Dendritic cell treated with granulocyte-macrophage colony-stimulating factor and Interleukin-4, amounts not matched to agents 40 ng/mL and 50 ng/mL, for 4 days (primary cell): ENCODE data around the gene ALG9.
"Not testable (repeated sequence)": the region's sequence is repeated elsewhere in the genome, so short reads cannot be mapped to it uniquely, and the experiment has no call there.

ENCODE experiments used
- H3K27ac Mint-ChIP-seq: one replicate; pipeline ENCODE4 v1.8.0; 2022; ENCODE audit warnings: mild to moderate bottlenecking, mixed read lengths
- H3K27me3 Mint-ChIP-seq: one replicate; pipeline ENCODE4 v1.8.0; 2022; ENCODE audit warnings: mild to moderate bottlenecking, mixed read lengths
- H3K36me3 Mint-ChIP-seq: one replicate; pipeline ENCODE4 v1.8.0; 2022; ENCODE audit warnings: low read depth, mixed read lengths
- H3K4me1 Mint-ChIP-seq: one replicate; pipeline ENCODE4 v1.8.0; 2022; ENCODE audit warnings: low read depth, mixed read lengths
- H3K4me3 Mint-ChIP-seq: one replicate; pipeline ENCODE4 v1.8.0; 2022; ENCODE audit warnings: mild to moderate bottlenecking, moderate library complexity, mixed read lengths
- H3K9me3 Mint-ChIP-seq: one replicate; pipeline ENCODE4 v1.8.0; 2022; ENCODE audit warnings: mixed read lengths
- intact Hi-C: fragments of 100-400 bp; cut with micrococcal nuclease; formaldehyde crosslinking; loops from one replicate; pipeline ENCODE4 v1.15.0; 2022

Gene ALG9

GRCh38 chr11:111909378-111909777 is 38.0 kb upstream of the ALG9 start:
- Mint-ChIP-seq H3K4me3 (no peak overlapping the region), H3K9me3 (peaks cover 14% of the 10 kb centered on the region), H3K36me3 (no peaks in the 10 kb centered on the region), H3K27me3 (peaks cover 42% of the 10 kb centered on the region), H3K4me1 (no peaks in the 10 kb centered on the region), H3K27ac (no peak overlapping the region)
- intact Hi-C loops: no loop called here

- Mint-ChIP-seq H3K27me3 (peaks cover 39% of the 10 kb centered on the region), H3K4me1 (no peaks in the 10 kb centered on the region)
Measured at GRCh38 chr11:111908639-111909305, 37.4 kb upstream of the ALG9 start.

GRCh38 chr11:111906680-111907079 is 35.3 kb upstream of the ALG9 start:
- H3K4me3 Mint-ChIP-seq: no peak overlapping the region
- H3K9me3 Mint-ChIP-seq: peaks cover 14% of the 10 kb centered on the region
- H3K4me1 Mint-ChIP-seq: no peaks in the 10 kb centered on the region
- no peak overlapping the region for H3K27ac Mint-ChIP-seq
- intact Hi-C loops: no loop called here
- no peaks in the 10 kb centered on the region for H3K36me3 Mint-ChIP-seq
- H3K27me3 Mint-ChIP-seq: peaks cover 18% of the 10 kb centered on the region

More at GRCh38 chr11:111908639-111909305, 37.4 kb upstream of the ALG9 start:
- intact Hi-C loops: no loop called here
- Mint-ChIP-seq H3K4me3 (no peak overlapping the region), H3K36me3 (no peaks in the 10 kb centered on the region), H3K27ac (no peak overlapping the region), H3K9me3 (peaks cover 14% of the 10 kb centered on the region)

- intact Hi-C loops: no loop called here
- H3K4me1 Mint-ChIP-seq: no peaks in the 10 kb centered on the region
Measured at GRCh38 chr11:111905411-111905810, 34.0 kb upstream of the ALG9 start.

GRCh38 chr11:111886844-111887243 is 15.5 kb upstream of the ALG9 start:
- Mint-ChIP-seq H3K4me3 (no peak overlapping the region), H3K27me3 (no peaks in the 10 kb centered on the region), H3K27ac (no peak overlapping the region), H3K4me1 (peaks cover 10% of the 10 kb centered on the region), H3K9me3 (no peaks in the 10 kb centered on the region), H3K36me3 (no peaks in the 10 kb centered on the region)
- intact Hi-C loops: no loop called here

More at GRCh38 chr11:111905411-111905810, 34.0 kb upstream of the ALG9 start:
- H3K36me3 Mint-ChIP-seq: no peaks in the 10 kb centered on the region
- H3K27ac Mint-ChIP-seq: no peak overlapping the region
- no peak overlapping the region for H3K4me3 Mint-ChIP-seq
- H3K27me3 Mint-ChIP-seq: peaks cover 5% of the 10 kb centered on the region
- peaks cover 14% of the 10 kb centered on the region for H3K9me3 Mint-ChIP-seq

GRCh38 chr11:111886032-111886431 is 14.7 kb upstream of the ALG9 start:
- Mint-ChIP-seq H3K36me3 (no peaks in the 10 kb centered on the region), H3K9me3 (no peaks in the 10 kb centered on the region), H3K27me3 (no peaks in the 10 kb centered on the region), H3K4me1 (peaks cover 15% of the 10 kb centered on the region), H3K27ac (no peak overlapping the region), H3K4me3 (no peak overlapping the region)
- intact Hi-C loops: no loop called here

GRCh38 chr11:111885053-111885452 is 13.7 kb upstream of the ALG9 start:
- H3K27me3 Mint-ChIP-seq, intact Hi-C loops, H3K9me3 Mint-ChIP-seq, H3K4me3 Mint-ChIP-seq, H3K36me3 Mint-ChIP-seq, H3K27ac Mint-ChIP-seq: not testable (repeated sequence)
- peaks cover 15% of the 10 kb centered on the region for H3K4me1 Mint-ChIP-seq

GRCh38 chr11:111882202-111882601 is 10.8 kb upstream of the ALG9 start:
- H3K4me3 Mint-ChIP-seq: no peak overlapping the region
- H3K27ac Mint-ChIP-seq: no peak overlapping the region
- peaks cover 11% of the 10 kb centered on the region for H3K36me3 Mint-ChIP-seq
- H3K4me1 Mint-ChIP-seq: peaks cover 29% of the 10 kb centered on the region
- no peaks in the 10 kb centered on the region for H3K27me3 Mint-ChIP-seq
- peaks cover 7% of the 10 kb centered on the region for H3K9me3 Mint-ChIP-seq
- intact Hi-C loops: no loop called here

GRCh38 chr11:111879637-111879960 is 8.2 kb upstream of the ALG9 start:
- Mint-ChIP-seq H3K4me1 (peaks cover 29% of the 10 kb centered on the region), H3K27ac (peak overlapping the region; percentile 97), H3K27me3 (no peaks in the 10 kb centered on the region), H3K36me3 (peaks cover 23% of the 10 kb centered on the region), H3K9me3 (peaks cover 7% of the 10 kb centered on the region), H3K4me3 (peak overlapping the region; percentile 94)
- intact Hi-C loops: loop anchor here (1.0 to 5.0 kb wide), 4 partner anchors 8 to 208 kb away; partner anchors contain the start of genes ALG9, DLAT, SDHD and TIMM8B

- intact Hi-C loops: loop anchor here (1.0 to 5.0 kb wide), 4 partner anchors 8 to 208 kb away; partner anchors contain the start of genes ALG9, DLAT, SDHD and TIMM8B
- Mint-ChIP-seq H3K27me3 (no peaks in the 10 kb centered on the region), H3K27ac (peak within 1 kb of the TSS; percentile 97), H3K4me1 (peaks cover 29% of the 10 kb centered on the region), H3K9me3 (peaks cover 7% of the 10 kb centered on the region), H3K4me3 (peak within 1 kb of the TSS; percentile 94), H3K36me3 (peaks cover 26% of the 10 kb centered on the region)
Measured at GRCh38 chr11:111878849-111879636, 7.7 kb upstream of the ALG9 start, which contains the start of the genes CFAP68 and FDXACB1. Gene CFAP68, plus strand, starts transcription at chr11:111879541. Its CDS starts 20 bp downstream, at chr11:111879561. Gene FDXACB1, minus strand, starts transcription at chr11:111879165. Its CDS starts 33 bp downstream, at chr11:111879132.

GRCh38 chr11:111878385-111878848 is 7.0 kb upstream of the ALG9 start:
- Mint-ChIP-seq H3K36me3 (peaks cover 26% of the 10 kb centered on the region), H3K4me3 (peak overlapping the region; percentile 94), H3K27ac (peak overlapping the region; percentile 97), H3K9me3 (peaks cover 7% of the 10 kb centered on the region), H3K27me3 (no peaks in the 10 kb centered on the region), H3K4me1 (peaks cover 24% of the 10 kb centered on the region)
- intact Hi-C loops: loop anchor here (2.0 to 5.0 kb wide), 2 partner anchors 146 to 209 kb away; partner anchors contain the start of genes DLAT, SDHD and TIMM8B

GRCh38 chr11:111871693-111872161 is 346 bp upstream of the ALG9 start:
- H3K27me3 Mint-ChIP-seq: no peaks in the 10 kb centered on the region
- peak overlapping the region; percentile 88 for H3K27ac Mint-ChIP-seq
- peaks cover 37% of the 10 kb centered on the region for H3K36me3 Mint-ChIP-seq
- intact Hi-C loops: loop anchor here (1.0 to 5.0 kb wide), 3 partner anchors 8 to 201 kb away; partner anchors contain the start of genes CFAP68, FDXACB1, NKAPD1 and PIH1D2
- H3K4me3 Mint-ChIP-seq: peak overlapping the region; percentile 84
- H3K9me3 Mint-ChIP-seq: no peaks in the 10 kb centered on the region
- H3K4me1 Mint-ChIP-seq: peaks cover 6% of the 10 kb centered on the region

- no peaks in the 10 kb centered on the region for H3K27me3 Mint-ChIP-seq
- intact Hi-C loops: loop anchor here (2.0 to 5.0 kb wide), 2 partner anchors 56 to 202 kb away; partner anchors contain the start of genes NKAPD1 and PIH1D2
- H3K9me3 Mint-ChIP-seq: no peaks in the 10 kb centered on the region
- peak overlapping the region; percentile 88 for H3K27ac Mint-ChIP-seq
- H3K36me3 Mint-ChIP-seq: peaks cover 44% of the 10 kb centered on the region
- H3K4me1 Mint-ChIP-seq: peaks cover 6% of the 10 kb centered on the region
- peak overlapping the region; percentile 84 for H3K4me3 Mint-ChIP-seq
Measured at GRCh38 chr11:111870522-111870885, 877 bp downstream of the ALG9 start.

GRCh38 chr11:111870113-111870512 is 1.3 kb downstream of the ALG9 start:
- peaks cover 6% of the 10 kb centered on the region for H3K4me1 Mint-ChIP-seq
- intact Hi-C loops: loop anchor here (2.0 to 5.0 kb wide), 2 partner anchors 57 to 202 kb away; partner anchors contain the start of genes NKAPD1 and PIH1D2
- peaks cover 43% of the 10 kb centered on the region for H3K36me3 Mint-ChIP-seq
- no peak overlapping the region for H3K4me3 Mint-ChIP-seq
- H3K9me3 Mint-ChIP-seq: no peaks in the 10 kb centered on the region
- peak overlapping the region; percentile 88 for H3K27ac Mint-ChIP-seq
- H3K27me3 Mint-ChIP-seq: no peaks in the 10 kb centered on the region
